Measurements from ENCODE around the gene ZNF862.
"Not testable (repeated sequence)": the region's sequence is repeated elsewhere in the genome, so short reads cannot be mapped to it uniquely, and the experiment has no call there.

The ZNF862 gene

DNA sequence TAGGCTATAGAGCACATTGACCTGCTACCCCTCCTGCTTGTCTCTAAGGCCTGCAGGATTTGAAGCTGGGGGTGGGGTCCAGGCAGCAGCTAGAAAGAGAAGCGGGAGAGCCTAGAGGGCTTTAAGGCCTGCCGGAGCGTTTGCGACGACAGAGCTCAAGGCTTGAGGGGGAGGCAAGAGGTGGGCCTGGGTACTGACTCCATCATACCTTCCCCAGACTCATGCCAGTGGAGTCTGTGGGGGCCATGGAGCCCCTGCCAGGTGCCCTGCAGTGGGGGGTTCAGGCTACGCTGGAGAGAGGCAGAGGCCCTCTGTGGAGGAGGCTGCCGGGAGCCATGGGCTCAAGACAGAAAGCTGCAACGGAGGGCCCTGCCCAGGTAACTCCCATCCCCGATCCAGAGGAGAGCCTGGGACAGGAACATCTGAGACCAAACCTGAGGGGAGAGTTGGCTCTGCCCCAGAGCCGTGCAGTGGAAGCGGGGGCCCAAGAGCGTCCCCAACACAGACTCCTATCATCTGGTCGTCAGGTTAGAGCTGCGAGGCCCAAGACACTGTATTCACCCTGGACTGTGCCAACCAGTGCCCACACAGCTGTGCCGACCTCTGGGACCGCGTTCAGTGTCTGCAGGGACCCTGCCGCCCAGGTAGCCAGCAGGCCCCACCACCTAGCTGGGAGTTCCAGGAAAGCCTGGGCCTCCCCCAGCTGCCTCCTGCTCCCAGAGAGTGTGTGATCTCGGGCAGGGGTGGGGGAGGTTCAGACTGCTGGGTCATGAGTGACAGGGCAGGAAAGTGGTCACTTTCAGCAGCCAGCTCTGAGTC, 13.2 kb upstream of the ZNF862 start:
- H3K4me3 ChIP-seq (ENCODE audit: low read depth, low read length), result no peak overlapping the region
- ChIA-PET POLR2A (no interaction called here), CTCF (interaction anchor here (1.4 kb wide), 1 partner anchor 18 kb away, joined by 7 read pairs; no protein-coding TSS in a partner anchor)
- TF ChIP-seq, protein P1, sequence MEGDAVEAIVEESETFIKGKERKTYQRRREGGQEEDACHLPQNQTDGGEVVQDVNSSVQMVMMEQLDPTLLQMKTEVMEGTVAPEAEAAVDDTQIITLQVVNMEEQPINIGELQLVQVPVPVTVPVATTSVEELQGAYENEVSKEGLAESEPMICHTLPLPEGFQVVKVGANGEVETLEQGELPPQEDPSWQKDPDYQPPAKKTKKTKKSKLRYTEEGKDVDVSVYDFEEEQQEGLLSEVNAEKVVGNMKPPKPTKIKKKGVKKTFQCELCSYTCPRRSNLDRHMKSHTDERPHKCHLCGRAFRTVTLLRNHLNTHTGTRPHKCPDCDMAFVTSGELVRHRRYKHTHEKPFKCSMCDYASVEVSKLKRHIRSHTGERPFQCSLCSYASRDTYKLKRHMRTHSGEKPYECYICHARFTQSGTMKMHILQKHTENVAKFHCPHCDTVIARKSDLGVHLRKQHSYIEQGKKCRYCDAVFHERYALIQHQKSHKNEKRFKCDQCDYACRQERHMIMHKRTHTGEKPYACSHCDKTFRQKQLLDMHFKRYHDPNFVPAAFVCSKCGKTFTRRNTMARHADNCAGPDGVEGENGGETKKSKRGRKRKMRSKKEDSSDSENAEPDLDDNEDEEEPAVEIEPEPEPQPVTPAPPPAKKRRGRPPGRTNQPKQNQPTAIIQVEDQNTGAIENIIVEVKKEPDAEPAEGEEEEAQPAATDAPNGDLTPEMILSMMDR (IDR thresholded peaks at IDR 0.05; ENCODE audit: insufficient read depth, low read length, missing control alignments), result no peak
- no peak for DNase-seq (ENCODE audit: low read depth, low spot score)

DNA sequence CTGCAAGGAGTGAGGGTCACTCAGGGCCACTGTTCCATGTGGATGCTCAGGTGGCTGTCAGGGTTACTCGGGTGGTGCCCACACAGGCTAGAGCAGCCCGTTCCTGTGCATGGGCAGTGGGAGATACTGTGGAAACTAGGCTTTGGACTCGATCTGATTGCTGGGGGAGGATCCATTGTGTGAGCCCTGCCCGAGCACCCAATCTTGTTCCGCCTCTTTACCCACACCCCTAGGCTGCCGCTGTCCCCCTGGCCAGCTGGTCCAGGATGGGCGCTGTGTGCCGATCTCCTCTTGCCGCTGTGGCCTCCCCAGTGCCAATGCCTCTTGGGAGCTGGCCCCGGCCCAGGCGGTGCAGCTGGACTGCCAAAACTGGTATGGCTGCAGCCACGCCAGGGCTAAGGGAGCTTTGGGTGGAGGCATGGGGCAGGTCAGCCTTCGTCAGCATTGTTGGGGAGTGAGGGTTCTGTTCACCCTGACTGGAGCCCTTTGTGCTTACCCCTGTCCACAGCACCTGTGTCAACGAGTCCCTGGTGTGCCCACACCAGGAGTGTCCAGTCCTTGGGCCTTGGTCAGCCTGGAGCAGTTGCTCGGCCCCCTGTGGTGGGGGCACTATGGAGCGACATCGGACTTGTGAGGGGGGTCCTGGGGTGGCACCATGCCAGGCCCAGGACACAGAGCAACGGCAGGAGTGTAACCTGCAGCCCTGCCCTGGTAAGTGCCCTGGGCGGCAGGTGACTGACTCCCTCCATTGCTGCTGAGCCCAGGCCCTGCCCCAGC, 12.4 kb upstream of the ZNF862 start:
- POLR2A ChIA-PET, result no interaction called here
- no peak overlapping the region for H3K4me3 ChIP-seq (ENCODE audit: low read depth, low read length)
- TF ChIP-seq, protein P1 (IDR thresholded peaks at IDR 0.05; ENCODE audit: insufficient read depth, low read length, missing control alignments), result no peak
- DNase-seq (ENCODE audit: low read depth, low spot score), result no peak
- CTCF ChIA-PET, result interaction anchor here (1.4 kb wide), 1 partner anchor 19 kb away, joined by 7 read pairs; no protein-coding TSS in a partner anchor

DNA sequence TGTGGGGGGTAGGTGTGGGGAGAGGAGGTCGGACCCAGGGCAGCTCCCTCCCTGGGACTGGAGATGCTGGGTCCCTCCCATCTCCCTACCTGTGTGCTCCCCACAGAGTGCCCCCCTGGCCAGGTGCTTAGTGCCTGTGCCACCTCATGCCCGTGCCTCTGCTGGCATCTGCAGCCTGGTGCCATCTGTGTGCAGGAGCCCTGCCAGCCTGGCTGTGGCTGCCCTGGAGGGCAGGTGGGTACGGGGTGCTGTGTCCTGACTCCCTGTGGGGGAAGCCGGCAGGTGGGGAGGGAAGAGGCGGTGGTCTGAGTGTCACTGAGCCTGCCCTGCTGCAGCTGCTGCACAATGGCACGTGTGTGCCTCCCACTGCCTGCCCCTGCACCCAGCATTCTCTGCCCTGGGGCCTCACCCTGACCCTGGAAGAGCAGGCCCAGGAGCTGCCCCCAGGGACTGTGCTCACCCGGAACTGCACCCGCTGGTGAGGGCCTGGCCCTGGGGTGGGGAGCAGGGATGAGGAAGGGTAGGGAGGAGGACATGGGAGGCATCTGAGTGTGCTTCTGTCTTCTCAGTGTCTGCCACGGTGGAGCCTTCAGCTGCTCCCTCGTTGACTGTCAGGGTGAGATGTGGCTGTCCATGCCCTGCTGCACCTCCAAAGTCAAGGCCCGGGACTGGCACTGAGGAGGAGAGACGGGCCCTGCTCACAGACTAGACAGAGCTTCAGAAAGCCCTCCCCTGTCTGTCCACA, 11.7 kb upstream of the ZNF862 start:
- TF ChIP-seq, protein P1 (IDR thresholded peaks at IDR 0.05; ENCODE audit: insufficient read depth, low read length, missing control alignments), result no peak
- no peak overlapping the region for H3K4me3 ChIP-seq (ENCODE audit: low read depth, low read length)
- no peak for DNase-seq (ENCODE audit: low read depth, low spot score)
- ChIA-PET POLR2A (no interaction called here), CTCF (interaction anchor here (1.4 kb wide), 1 partner anchor 20 kb away, joined by 7 read pairs; no protein-coding TSS in a partner anchor)

DNA sequence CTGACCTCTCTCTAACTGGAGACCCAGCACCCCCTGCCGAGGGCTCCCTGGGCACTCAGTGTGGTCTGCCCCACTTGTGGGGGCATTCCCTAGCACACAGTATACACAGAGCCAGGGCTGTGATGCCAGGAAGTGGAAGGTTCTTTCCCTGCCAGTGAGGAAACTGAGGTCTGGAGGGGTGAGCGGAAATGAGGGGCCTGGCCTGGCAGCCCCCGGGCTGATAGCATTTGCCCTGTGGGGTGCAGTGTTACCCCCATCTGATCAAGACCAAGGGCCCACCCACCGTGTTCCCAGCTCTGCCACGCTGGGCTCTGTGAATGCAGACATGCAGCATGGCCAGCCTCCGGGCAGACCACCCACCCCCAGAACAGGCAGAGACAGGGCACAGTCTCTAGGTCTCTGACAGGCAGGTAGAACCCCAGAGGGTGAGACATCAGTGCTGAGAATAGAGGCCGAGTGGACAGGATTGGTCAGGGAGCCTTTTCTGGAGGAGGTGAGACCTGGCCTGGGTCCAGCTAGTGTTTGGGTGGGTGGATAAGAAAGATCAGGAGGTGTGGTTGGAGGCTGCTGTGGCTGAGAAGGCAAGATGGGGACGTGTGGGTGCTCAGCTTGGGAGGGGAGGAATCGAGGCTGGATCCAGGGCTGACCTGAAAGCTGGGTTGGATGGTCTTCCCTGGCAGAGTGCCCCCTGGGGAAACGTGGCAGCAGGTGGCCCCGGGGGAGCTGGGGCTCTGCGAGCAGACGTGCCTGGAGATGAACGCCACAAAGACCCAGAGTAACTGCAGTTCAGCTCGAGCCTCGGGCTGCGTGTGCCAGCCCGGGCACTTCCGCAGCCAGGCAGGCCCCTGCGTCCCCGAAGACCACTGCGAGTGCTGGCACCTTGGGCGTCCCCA, 10.8 kb upstream of the ZNF862 start:
- ChIA-PET CTCF (interaction anchor here (2.3 kb wide), 1 partner anchor 20 kb away, joined by 8 read pairs; no protein-coding TSS in a partner anchor), POLR2A (no interaction called here)
- TF ChIP-seq, protein P1 (IDR thresholded peaks at IDR 0.05; ENCODE audit: insufficient read depth, low read length, missing control alignments), result no peak
- DNase-seq (ENCODE audit: low read depth, low spot score), result no peak
- H3K4me3 ChIP-seq (ENCODE audit: low read depth, low read length), result no peak overlapping the region

DNA sequence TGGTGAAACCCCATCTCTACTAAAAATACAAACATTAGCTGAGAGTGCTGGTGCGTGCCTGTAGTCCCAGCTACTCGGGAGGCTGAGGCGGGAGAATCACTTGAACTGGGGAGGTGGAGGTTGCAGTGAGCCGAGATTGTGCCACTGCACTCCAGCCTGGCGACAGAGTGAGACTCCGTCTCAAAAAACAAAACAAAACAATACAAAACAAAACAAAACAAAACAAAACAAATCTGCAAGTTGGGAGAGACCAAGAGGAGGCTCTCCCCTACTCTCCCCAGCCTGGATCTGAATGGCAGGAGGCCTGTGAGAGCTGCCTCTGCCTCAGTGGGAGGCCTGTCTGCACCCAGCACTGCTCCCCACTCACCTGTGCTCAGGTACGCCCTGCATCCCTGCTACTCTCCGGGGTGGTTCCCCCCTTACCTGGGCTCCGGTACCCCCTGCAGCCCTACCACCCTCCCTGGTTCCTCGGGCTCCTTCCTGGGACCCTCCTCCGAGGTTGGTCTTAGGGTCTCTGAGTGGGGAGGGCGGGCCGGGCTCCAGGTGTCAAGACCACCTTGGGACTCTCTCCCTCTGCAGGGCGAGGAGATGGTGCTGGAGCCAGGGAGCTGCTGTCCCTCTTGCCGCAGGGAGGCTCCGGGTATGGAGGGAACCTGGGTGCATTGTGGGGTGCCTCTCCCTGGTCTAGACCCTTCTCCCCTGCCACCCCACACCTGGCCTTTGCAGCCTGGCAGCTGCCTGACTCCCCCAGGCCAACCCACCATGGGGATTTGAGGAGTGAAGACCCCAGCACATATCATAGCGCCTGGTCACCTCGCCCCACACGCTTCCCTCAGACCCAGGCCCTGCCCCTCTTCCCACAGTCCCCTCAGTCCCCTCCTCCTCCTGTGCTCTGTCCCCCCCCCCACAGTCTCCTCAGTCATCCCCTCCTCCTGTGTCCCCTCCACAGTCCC, 9.5 kb upstream of the ZNF862 start:
- no peak overlapping the region for H3K4me3 ChIP-seq (ENCODE audit: low read depth, low read length)
- ChIA-PET POLR2A (no interaction called here), CTCF (interaction anchor here (2.3 kb wide), 1 partner anchor 21 kb away, joined by 8 read pairs; no protein-coding TSS in a partner anchor)
- DNase-seq (ENCODE audit: low read depth, low spot score), result no peak
- TF ChIP-seq, protein P1 (IDR thresholded peaks at IDR 0.05; ENCODE audit: insufficient read depth, low read length, missing control alignments), result no peak

DNA sequence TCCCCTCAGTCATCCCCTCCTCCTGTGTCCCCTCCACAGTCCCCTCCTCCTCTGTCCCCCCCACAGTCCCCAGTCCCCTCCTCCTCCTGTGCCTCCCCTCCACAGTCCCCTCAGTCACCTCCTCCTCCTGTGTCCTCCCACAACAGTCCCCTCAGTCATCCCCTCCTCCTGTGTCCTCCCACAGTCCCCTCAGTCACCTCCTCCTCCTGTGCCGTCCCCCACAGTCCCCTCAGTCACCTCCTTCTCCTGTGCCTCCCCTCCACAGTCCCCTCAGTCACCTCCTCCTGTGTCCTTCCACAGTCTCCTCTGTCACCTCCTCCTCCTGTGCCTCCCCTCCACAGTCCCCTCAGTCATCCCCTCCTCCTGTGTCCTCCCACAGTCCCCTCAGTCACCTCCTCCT, 7.6 kb upstream of the ZNF862 start:
- DNase-seq (ENCODE audit: low read depth, low spot score); POLR2A ChIA-PET; CTCF ChIA-PET; H3K4me3 ChIP-seq (ENCODE audit: low read depth, low read length): not testable (repeated sequence)

All from AG04449 (cell line).